Stomach (tissue), 9 donors: ENCODE data around the gene NKAP. TPM values are rescaled to one million over a fixed set of nuclear protein-coding genes. Genes with fewer than 3 reads are reported as not detected.

Experiments used
- DNase-seq, 2 donors: peaks; one replicate each; pipeline versions ENCODE4 v3.0.0 to v3.0.0-alpha.2; 2013 to 2019
- H3K27ac ChIP-seq, 5 donors: fragments of 200-600 bp in 4 of 5; sonication (generic) in 4 of 5; one replicate each; pipeline ENCODE4 v1.5.1; 2013 to 2019; ENCODE audit warnings: mild to moderate bottlenecking in 1 of 5, moderate library complexity in 1 of 5
- H3K27me3 ChIP-seq, 3 donors: fragments of 200-600 bp; sonication (generic); one replicate each; pipeline ENCODE4 v1.5.1; 2017 to 2019; ENCODE audit warnings: mixed run types in 1 of 3
- H3K36me3 ChIP-seq, 4 donors: fragments of 200-600 bp; sonication (generic); 1 replicate in 3 of 4; 2 replicates in 1 of 4; pipeline ENCODE4 v1.5.1; 2016 to 2019
- H3K4me1 ChIP-seq, 4 donors: fragments of 200-600 bp; sonication (generic); one replicate each; pipeline ENCODE4 v1.5.1; 2016 to 2019
- H3K4me3 ChIP-seq, 4 donors: fragments of 200-600 bp; sonication (generic) in 3 of 4; one replicate each; pipeline ENCODE4 v1.5.1; 2016 to 2019; ENCODE audit warnings: mild to moderate bottlenecking in 1 of 4
- H3K9me3 ChIP-seq, 4 donors: fragments of 200-600 bp; sonication (generic); one replicate each; pipeline ENCODE4 v1.5.1; 2016 to 2019
- CTCF ChIP-seq, 7 experiments: fragments of 450-650 bp in 4 of 7; fragments of 200-600 bp in 3 of 7; sonication (generic) in 3 of 7; IDR thresholded peaks; one replicate each; pipeline ENCODE4 v1.5.1; 2016 to 2019; ENCODE audit warnings: antibody characterized with exemption in 7 of 7, control low read depth in 2 of 7, mild to moderate bottlenecking in 1 of 7
- EP300 ChIP-seq: sonication (generic); formaldehyde crosslinking; IDR thresholded peaks from one replicate; pipeline ENCODE4 v1.6.1; 2017; ENCODE audit warnings: antibody characterized with exemption
- POLR2A ChIP-seq, 4 donors: fragments of 450-650 bp; IDR thresholded peaks; one replicate each; pipeline ENCODE4 v1.6.1; 2016; ENCODE audit warnings: antibody characterized with exemption in 4 of 4, control low read depth in 2 of 4, mild to moderate bottlenecking in 1 of 4, moderate library complexity in 1 of 4
- POLR2AphosphoS5 ChIP-seq, 3 donors: sonication (generic); formaldehyde crosslinking; IDR thresholded peaks; one replicate each; pipeline ENCODE4 v1.6.1; 2016; ENCODE audit warnings: antibody characterized with exemption in 3 of 3
- WGBS, 5 donors: extraction: QIAGEN DNeasy Blood & Tissue Kit in 3 of 5; methylation state at CpG; one replicate each; pipeline versions ENCODE4 v1.1.5 to v1.1.7; 2013 to 2018; 5-methylcytosine and 5-hydroxymethylcytosine counted together
- intact Hi-C: fragments of 100-400 bp; cut with DNase I; formaldehyde crosslinking; loops from one replicate; pipeline ENCODE4 v1.15.1; 2023; ENCODE audit warnings: low total_unique reads
- polyA plus RNA-seq, 3 donors: library from polyadenylated mRNA; stranded (reverse); fragments of 200-250 nt; gene quantifications; one replicate each; pipeline ENCODE4 v1.2.3, GENCODE V29; 2013
- total RNA-seq, 5 donors: library from RNA; depleted of rRNA; stranded (reverse); fragments of >200 nt; gene quantifications; one replicate each; pipeline versions ENCODE4 v1.1.0 to v1.2.3, GENCODE V29; 2014 to 2016
- donor health status: healthy with polysubstance abuse.
- donor health status: Bipolar disorder and iron deficiency.
- donor health status: healthy.

Gene NKAP
- total and polyA plus RNA-seq, 8 donors: 0.58 to 7.5 (median 6.2) TPM

- 77 to 100% (median 94%) methylated on average over 5 of the region's 5 CpGs for WGBS, 5 donors
- intact Hi-C loops: no loop called here
- Histone ChIP-seq H3K9me3 (no peaks in the 10 kb centered on the region), H3K4me3 (no peak overlapping the region), H3K27me3 (no peaks in the 10 kb centered on the region), H3K27ac (no peak overlapping the region), H3K4me1 (no peaks in the 10 kb centered on the region), H3K36me3 (peaks cover 0 to 24% (median 11%) of the 10 kb centered on the region in 4 donors)
- DNase-seq: no peak
- TF ChIP-seq CTCF (IDR thresholded peaks at IDR 0.05) (no peak), EP300 (no peak), POLR2A (IDR thresholded peaks at IDR 0.05) (no peak), POLR2AphosphoS5 (IDR thresholded peaks at IDR 0.05) (no peak)
Observed at GRCh38 chrX:119919835-119920585, 23.5 kb downstream of the NKAP start.

- WGBS, 5 donors: 71 to 94% (median 91%) methylated on average over 2 of the region's 2 CpGs
- intact Hi-C loops: no loop called here
- Histone ChIP-seq H3K36me3 (peaks cover 0 to 7% (median 0%) of the 10 kb centered on the region in 4 donors), H3K27me3 (no peaks in the 10 kb centered on the region), H3K4me3 (no peak overlapping the region), H3K4me1 (no peaks in the 10 kb centered on the region), H3K27ac (no peak overlapping the region), H3K9me3 (no peaks in the 10 kb centered on the region)
- TF ChIP-seq POLR2A (IDR thresholded peaks at IDR 0.05): no peak
- no peak for TF ChIP-seq CTCF (IDR thresholded peaks at IDR 0.05)
- TF ChIP-seq EP300: no peak
- TF ChIP-seq POLR2AphosphoS5 (IDR thresholded peaks at IDR 0.05): no peak
- DNase-seq: no peak
Observed at GRCh38 chrX:119917877-119918276, 25.7 kb downstream of the NKAP start.

GRCh38 chrX:119916310-119916709 lies 27.2 kb downstream of the NKAP start:
- H3K9me3 ChIP-seq: no peaks in the 10 kb centered on the region
- 77 to 88% (median 80%) methylated on average over 5 of the region's 5 CpGs for WGBS, 5 donors
- TF ChIP-seq EP300 (no peak), CTCF (IDR thresholded peaks at IDR 0.05) (no peak), POLR2AphosphoS5 (IDR thresholded peaks at IDR 0.05) (no peak), POLR2A (IDR thresholded peaks at IDR 0.05) (no peak)
- H3K27ac ChIP-seq: no peak overlapping the region
- H3K4me3 ChIP-seq: no peak overlapping the region
- intact Hi-C loops: no loop called here
- no peaks in the 10 kb centered on the region for H3K27me3 ChIP-seq
- H3K36me3 ChIP-seq: no peaks in the 10 kb centered on the region
- no peaks in the 10 kb centered on the region for H3K4me1 ChIP-seq
- DNase-seq: no peak

- TF ChIP-seq POLR2A (IDR thresholded peaks at IDR 0.05): no peak
- TF ChIP-seq POLR2AphosphoS5 (IDR thresholded peaks at IDR 0.05): no peak
- TF ChIP-seq CTCF (IDR thresholded peaks at IDR 0.05): no peak
- TF ChIP-seq EP300: no peak
- Histone ChIP-seq H3K36me3 (no peaks in the 10 kb centered on the region), H3K27me3 (no peaks in the 10 kb centered on the region), H3K27ac (no peak overlapping the region), H3K9me3 (no peaks in the 10 kb centered on the region), H3K4me1 (no peaks in the 10 kb centered on the region), H3K4me3 (no peak overlapping the region)
- intact Hi-C loops: no loop called here
- 43 to 75% (median 67%) methylated on average over 1 of the region's 1 CpG for WGBS, 5 donors
- no peak for DNase-seq
Observed at GRCh38 chrX:119900976-119901375, 42.6 kb downstream of the NKAP start.
